Activated T-cell treated with anti-CD3 and anti-CD28 coated beads for 1 hour (primary cell): Measurements from ENCODE around the gene CIRBP.

Experiments
- DNase-seq: peaks from one replicate; pipeline ENCODE4 v3.0.0-alpha.2; 2020; ENCODE audit warnings: low read depth

Gene CIRBP

DNA sequence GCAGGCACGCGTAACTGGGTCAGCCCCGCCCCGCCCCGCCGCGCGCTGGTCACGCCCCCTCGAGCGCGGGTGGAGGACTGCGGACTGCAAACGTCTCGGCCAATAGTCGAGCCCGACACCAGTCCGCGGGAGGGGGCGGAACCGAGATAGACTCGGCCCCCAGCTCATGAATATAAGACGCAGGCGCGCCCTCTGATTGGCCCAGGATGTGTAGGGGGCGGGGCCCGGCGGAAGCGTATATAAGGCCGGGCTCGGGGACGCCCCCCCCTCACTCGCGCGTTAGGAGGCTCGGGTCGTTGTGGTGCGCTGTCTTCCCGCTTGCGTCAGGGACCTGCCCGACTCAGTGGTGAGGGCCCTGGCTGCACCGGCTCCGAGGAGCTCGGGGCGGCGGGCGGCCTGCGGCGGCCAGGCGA lies at the start of gene CIRBP:
TSS of gene CIRBP (plus strand) at position 268 of the 413 bp plus-strand sequence. CDS start 1,602 bp downstream, outside the sequence.
- peak; percentile 99 for DNase-seq

DNA sequence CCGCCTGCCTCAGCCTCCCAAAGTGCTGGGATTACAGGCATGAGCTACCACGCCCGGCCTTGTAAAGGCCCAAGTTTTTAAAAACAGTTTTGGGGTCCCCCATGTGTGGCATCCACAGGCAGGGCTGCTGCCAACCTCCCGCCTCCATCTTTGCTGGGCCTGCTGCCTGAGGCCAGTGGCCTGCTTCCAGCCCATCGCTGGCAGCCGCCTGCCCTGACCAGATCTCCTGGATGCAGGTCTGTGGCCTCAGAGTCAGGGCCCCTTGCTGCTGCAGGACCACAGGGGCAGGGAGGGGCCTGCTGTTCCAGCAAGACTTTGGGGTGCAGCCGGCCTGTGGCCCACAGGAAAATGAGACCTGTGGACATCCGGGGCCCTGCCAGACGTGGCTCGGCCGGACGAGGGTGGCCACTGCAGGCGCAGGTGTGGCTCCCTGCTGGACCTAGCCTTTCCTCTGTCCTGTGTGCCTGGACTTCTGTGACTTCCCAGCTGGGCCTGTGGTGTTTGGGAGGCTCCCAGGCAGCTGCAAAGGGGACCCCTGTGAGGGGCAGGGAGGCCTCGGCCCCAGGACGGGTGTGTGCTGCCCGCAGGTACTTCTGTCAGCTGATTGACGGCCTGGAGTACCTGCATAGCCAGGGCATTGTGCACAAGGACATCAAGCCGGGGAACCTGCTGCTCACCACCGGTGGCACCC lies 49.2 kb upstream of the CIRBP start:
- no peak for DNase-seq

GRCh38 chr19:1220477-1220930 lies 48.6 kb upstream of the CIRBP start:
- DNase-seq: no peak

GRCh38 chr19:1220976-1221903 lies 47.9 kb upstream of the CIRBP start:
- no peak for DNase-seq

DNA sequence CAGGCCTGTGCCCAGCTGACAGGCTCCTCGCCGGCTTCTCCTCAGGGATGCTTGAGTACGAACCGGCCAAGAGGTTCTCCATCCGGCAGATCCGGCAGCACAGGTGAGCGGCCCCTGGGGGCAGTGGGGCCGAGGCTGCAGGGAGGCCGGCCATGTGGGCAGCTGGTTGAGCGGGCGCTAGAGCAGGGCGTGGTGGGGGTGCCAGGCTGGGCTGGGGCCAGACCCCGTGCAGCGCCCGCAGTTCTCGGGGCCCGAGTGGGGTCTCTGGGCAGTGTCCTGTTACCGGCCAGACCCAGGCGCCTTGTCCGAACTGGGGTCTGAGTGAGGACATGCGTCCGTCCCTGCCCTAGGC lies 47.3 kb upstream of the CIRBP start:
- no peak for DNase-seq

- no peak for DNase-seq
Measured at GRCh38 chr19:1222394-1222793, 46.7 kb upstream of the CIRBP start.

- no peak for DNase-seq
Measured at GRCh38 chr19:1223018-1223855, 45.9 kb upstream of the CIRBP start.

- no peak for DNase-seq
Measured at GRCh38 chr19:1224047-1224825, 44.9 kb upstream of the CIRBP start.

- no peak for DNase-seq
Measured at GRCh38 chr19:1224847-1225246, 44.3 kb upstream of the CIRBP start.

DNA sequence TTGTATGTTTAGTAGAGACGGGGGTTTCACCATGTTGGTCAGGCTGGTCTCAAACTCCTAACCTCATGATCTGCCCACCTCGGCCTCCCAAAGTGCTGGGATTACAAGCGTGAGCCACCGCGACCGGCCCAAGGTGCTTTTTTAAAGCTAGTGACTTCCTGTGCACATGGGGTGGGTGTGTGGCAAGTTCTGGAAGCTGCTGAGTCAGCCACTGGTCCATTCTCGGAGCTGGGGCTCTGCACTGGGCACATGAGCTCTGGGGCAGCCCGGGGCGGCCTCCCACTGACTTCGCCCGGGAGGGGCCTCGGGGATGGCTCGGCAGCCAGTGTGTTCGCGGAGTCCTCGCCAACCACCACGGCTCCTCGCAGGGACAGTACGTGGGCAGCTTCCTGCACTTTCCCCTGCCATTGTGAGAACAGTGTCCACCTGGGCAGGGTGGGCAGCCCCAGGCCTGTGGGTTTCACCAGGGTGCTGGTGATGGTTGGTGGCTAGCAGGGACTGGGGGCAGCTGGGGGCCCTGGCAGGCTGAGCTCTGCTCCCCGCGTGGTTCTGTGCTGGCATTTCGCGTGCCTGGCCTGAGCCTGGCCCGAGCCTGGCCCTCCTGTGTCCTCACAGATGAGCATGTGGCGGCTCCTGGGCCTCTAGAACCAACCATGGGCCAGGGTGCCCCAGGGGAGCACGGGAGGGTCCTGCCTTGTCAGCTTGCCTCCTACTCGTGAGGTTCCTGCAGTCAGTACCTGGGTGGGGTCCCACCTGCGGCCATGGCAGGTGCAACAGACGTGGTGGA lies 43.5 kb upstream of the CIRBP start:
- DNase-seq: no peak

DNA sequence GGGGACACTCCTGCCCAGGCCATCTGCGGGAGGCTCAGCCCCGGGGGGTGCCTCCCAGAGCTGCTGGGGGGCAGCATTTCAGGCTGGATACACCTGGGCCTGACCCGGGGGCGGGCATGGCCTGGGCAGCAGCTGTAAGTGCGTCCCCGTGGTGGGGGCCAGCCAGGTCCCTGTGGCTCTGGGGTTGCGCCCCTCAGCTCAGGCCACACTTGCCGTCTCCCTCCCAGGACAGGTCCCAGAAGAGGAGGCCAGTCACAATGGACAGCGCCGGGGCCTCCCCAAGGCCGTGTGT lies 43.0 kb upstream of the CIRBP start:
- DNase-seq: no peak

DNA sequence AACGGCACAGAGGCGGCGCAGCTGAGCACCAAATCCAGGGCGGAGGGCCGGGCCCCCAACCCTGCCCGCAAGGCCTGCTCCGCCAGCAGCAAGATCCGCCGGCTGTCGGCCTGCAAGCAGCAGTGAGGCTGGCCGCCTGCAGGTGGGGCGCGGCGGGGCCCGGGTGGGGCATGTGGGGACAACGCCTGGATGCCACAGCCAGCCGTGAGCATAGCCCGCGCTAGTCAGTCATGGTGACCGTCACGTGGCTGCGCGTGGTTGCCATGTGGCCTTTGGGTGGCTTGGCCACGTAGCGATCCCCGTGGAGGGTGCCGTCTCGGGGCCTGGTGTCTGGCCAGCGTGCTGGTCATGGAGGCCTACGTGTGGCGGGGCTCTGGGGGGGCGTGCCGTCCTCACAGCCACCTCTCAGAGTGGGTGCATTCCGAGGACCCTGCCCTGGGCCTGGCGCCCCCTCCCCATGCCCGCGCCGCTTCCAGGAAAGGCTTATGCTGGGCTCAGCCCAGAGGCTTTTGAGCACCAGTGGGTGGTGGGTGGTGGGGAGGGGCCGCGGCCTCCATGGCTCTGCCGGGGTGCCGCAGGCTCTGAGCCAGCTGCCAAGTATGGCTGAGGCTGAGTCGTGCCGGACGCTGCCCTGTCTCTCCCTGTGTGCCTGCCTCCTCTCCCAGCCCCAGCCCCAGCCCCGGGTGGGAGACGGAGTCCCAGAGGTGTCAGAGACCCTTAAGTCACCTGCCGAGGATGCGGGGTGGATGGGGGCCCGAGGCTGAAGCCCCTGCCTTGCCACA lies 42.4 kb upstream of the CIRBP start:
- DNase-seq: no peak

DNA sequence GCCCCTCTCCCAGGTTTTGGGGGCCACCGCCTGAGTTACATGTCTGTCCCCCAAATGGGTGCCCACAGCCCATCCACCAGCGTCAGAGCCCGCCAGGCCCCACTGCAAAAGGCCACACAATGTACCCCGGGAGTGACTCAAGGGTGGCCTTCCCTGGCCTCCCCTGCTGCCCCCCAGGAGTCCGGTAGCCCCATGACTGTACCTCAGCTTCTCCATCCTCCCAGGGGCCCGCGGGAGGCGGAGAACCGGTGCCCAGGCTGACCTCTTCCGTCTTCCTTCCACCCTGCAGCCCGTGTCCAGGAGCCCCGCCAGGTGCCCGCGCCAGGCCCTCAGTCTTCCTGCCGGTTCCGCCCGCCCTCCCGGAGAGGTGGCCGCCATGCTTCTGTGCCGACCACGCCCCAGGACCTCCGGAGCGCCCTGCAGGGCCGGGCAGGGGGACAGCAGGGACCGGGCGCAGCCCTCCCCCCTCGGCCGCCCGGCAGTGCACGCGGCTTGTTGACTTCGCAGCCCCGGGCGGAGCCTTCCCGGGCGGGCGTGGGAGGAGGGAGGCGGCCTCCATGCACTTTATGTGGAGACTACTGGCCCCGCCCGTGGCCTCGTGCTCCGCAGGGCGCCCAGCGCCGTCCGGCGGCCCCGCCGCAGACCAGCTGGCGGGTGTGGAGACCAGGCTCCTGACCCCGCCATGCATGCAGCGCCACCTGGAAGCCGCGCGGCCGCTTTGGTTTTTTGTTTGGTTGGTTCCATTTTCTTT lies 41.7 kb upstream of the CIRBP start:
- no peak for DNase-seq

- no peak for DNase-seq
Measured at GRCh38 chr19:1228161-1228957, 40.8 kb upstream of the CIRBP start.

GRCh38 chr19:1229056-1229923 lies 39.8 kb upstream of the CIRBP start:
- no peak for DNase-seq

DNA sequence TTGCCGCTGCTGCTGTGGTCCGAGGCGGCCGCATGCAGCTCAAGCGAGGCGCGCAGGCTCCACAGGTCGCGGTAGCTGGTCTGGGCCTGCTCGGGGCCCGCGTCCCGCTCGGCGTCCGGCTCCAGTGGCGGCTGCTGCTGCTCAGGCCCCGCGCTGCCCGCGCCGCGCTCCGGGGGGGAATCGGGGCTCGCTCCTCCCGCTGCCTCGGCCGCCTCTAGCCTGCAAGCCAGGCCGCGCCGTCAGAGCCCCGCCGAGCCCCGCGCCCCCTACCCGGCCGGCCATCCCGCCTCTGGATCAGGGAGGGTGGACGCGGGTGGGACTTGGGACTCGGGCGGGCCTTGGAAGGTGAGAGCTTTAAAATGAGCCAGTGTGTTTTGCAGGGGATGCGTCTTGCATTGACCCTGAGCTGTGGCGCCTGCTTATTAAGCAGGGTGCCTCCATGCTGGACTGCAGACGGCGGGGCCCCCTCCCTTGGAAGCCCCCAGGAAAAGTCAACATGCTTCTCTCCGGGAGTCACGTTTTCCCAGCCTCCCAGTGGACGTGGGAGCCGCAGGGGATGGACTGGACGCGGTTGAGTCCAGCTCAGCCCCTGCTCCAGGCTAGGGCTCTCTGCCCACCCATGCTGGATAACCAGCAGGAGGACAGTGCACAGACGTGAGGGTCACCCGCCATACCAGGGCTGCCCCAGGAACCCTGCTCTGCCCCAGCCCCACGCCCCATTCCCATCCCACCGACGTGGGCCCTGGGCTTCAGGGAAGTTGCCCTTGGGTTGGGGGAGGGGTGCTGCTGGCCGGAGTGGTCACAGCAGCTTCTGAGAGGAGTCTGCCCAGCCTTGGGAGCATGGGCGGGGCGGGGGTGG lies 39.0 kb upstream of the CIRBP start:
- no peak for DNase-seq
